ENCODE measurements around the gene AGRN. TPM values are rescaled to one million over a fixed set of nuclear protein-coding genes. Genes with fewer than 3 reads are reported as not detected.

AGRN gene
- total and polyA plus RNA-seq, 7 donors: 2.8 to 54.4 (median 6.4) TPM

DNA sequence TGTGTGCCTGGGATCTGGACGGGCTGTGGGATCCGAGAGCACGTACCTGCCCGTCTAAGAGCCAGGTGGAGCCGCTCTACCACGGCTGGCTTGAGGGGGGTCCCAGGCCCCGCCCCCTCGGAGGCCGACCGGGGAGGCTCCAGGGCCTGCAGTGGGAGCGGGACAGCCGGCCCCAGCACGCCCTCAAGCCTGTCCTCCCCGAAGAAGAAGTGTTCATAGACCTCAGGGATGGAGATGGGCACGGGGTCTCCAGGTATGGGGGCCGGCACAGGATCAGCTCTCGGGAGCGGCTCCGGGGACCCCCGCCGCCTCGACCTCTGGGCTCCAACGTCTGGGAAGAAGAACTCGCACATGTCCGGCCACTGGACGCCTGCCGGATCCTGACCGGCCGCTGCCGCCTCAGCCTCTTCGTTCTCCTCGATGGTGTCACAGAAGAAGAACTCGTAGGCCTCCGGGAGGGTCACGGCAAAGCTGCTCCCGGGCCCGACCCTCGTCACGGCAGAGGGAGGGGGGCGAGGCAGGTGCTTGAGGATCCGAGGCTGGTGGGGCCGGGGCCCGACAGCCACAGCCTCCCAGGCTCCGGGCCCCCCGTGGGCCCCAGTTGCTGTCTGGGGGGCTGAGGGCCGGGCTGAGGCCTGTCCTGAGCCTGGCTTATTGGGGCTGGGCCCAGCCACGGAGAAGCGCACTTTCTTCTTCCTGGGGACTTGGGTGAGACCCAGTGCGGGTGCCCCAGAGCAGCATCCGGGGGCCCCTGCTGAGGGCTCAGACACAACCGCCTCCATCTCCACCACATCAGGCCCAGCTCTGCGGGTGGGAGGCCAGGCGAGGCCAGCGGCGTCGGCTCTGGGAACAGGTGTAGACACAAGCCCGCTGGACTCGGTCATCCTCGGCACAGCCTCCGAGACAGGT, 40.8 kb upstream of the AGRN start:
- Histone ChIP-seq H3K27me3 (peaks cover 7 to 47% (median 24%) of the 10 kb centered on the region in 3 donors), H3K4me1 (peaks cover 0 to 13% (median 10%) of the 10 kb centered on the region in 4 donors), H3K36me3 (no peaks in the 10 kb centered on the region), H3K27ac (no peak overlapping the region), H3K4me3 (no peak overlapping the region), H3K9me3 (no peaks in the 10 kb centered on the region)
- TF ChIP-seq, protein P1, sequence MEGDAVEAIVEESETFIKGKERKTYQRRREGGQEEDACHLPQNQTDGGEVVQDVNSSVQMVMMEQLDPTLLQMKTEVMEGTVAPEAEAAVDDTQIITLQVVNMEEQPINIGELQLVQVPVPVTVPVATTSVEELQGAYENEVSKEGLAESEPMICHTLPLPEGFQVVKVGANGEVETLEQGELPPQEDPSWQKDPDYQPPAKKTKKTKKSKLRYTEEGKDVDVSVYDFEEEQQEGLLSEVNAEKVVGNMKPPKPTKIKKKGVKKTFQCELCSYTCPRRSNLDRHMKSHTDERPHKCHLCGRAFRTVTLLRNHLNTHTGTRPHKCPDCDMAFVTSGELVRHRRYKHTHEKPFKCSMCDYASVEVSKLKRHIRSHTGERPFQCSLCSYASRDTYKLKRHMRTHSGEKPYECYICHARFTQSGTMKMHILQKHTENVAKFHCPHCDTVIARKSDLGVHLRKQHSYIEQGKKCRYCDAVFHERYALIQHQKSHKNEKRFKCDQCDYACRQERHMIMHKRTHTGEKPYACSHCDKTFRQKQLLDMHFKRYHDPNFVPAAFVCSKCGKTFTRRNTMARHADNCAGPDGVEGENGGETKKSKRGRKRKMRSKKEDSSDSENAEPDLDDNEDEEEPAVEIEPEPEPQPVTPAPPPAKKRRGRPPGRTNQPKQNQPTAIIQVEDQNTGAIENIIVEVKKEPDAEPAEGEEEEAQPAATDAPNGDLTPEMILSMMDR (IDR thresholded peaks at IDR 0.05): no peak
- no peak for TF ChIP-seq EP300 (IDR thresholded peaks at IDR 0.05)
- no peak for TF ChIP-seq POLR2A (IDR thresholded peaks at IDR 0.05)
- no peak for TF ChIP-seq POLR2AphosphoS5 (IDR thresholded peaks at IDR 0.05)
- peak; percentile 61 for DNase-seq
- WGBS, 2 donors: 86 to 89% methylated on average over 60 of the region's 60 CpGs
- intact Hi-C loops (cut with DNase I): loop anchor here (5.0 kb wide), 1 partner anchor 77 kb away; no protein-coding TSS in a partner anchor

DNA sequence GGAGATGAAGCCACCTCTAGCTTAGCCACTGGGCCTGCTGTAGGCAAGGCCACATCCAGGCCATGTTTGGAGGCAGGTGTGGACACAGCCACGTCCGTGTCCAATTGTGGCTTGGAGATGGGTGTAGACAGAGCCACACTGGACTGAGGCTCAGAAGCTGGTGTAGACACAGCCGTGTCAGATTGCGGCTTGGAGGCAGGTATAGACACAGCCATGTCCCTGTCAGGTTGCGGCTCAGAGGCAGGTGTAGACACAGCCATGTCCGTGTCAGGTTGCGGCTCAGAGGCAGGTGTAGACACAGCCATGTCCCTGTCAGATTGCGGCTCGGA, 40.2 kb upstream of the AGRN start:
- H3K27me3 ChIP-seq: peaks cover 4 to 47% (median 20%) of the 10 kb centered on the region in 3 donors
- TF ChIP-seq EP300 (IDR thresholded peaks at IDR 0.05) (no peak), POLR2A (IDR thresholded peaks at IDR 0.05) (no peak), POLR2AphosphoS5 (IDR thresholded peaks at IDR 0.05) (no peak)
- TF ChIP-seq, protein P1 (IDR thresholded peaks at IDR 0.05): no peak
- DNase-seq: no peak
- 84 to 93% methylated on average over 9 of the region's 9 CpGs for WGBS, 2 donors
- peaks cover 0 to 16% (median 13%) of the 10 kb centered on the region in 4 donors for H3K4me1 ChIP-seq
- intact Hi-C loops (cut with DNase I): loop anchor here (5.0 kb wide), 1 partner anchor 77 kb away; no protein-coding TSS in a partner anchor
- no peak overlapping the region for H3K4me3 ChIP-seq
- H3K27ac ChIP-seq: no peak overlapping the region
- no peaks in the 10 kb centered on the region for H3K36me3 ChIP-seq
- H3K9me3 ChIP-seq: no peaks in the 10 kb centered on the region

DNA sequence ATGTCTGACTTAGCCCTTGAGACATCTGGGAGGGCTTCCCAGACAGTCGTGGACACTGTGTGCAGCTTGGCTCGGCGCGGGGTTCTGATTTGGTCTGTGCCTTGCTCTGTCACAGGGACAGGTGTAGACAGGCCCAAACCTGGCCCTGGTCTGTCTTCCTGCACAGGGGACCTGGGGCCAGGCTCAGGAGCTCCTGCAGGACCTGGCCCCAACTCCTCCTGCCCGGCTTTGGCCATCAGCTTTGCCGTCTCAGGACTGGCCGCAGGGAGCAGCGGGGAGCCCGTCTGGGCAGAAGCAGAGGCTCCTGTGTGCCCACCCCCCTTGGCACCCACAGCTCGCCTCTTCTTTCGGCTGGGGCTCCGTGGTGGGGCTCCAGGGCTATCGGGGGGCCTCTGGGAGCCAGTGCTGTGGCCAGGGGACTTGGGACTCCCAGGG, 39.8 kb upstream of the AGRN start:
- H3K36me3 ChIP-seq: no peaks in the 10 kb centered on the region
- no peak overlapping the region for H3K27ac ChIP-seq
- DNase-seq: no peak
- H3K4me3 ChIP-seq: no peak overlapping the region
- no peaks in the 10 kb centered on the region for H3K9me3 ChIP-seq
- peaks cover 0 to 16% (median 13%) of the 10 kb centered on the region in 4 donors for H3K4me1 ChIP-seq
- H3K27me3 ChIP-seq: peaks cover 4 to 45% (median 20%) of the 10 kb centered on the region in 3 donors
- TF ChIP-seq EP300 (IDR thresholded peaks at IDR 0.05): no peak
- no peak for TF ChIP-seq POLR2AphosphoS5 (IDR thresholded peaks at IDR 0.05)
- no peak for TF ChIP-seq POLR2A (IDR thresholded peaks at IDR 0.05)
- TF ChIP-seq, protein P1 (IDR thresholded peaks at IDR 0.05): no peak
- WGBS, 2 donors: 71 to 82% methylated on average over 13 of the region's 13 CpGs
- intact Hi-C loops (cut with DNase I): no loop called here

DNA sequence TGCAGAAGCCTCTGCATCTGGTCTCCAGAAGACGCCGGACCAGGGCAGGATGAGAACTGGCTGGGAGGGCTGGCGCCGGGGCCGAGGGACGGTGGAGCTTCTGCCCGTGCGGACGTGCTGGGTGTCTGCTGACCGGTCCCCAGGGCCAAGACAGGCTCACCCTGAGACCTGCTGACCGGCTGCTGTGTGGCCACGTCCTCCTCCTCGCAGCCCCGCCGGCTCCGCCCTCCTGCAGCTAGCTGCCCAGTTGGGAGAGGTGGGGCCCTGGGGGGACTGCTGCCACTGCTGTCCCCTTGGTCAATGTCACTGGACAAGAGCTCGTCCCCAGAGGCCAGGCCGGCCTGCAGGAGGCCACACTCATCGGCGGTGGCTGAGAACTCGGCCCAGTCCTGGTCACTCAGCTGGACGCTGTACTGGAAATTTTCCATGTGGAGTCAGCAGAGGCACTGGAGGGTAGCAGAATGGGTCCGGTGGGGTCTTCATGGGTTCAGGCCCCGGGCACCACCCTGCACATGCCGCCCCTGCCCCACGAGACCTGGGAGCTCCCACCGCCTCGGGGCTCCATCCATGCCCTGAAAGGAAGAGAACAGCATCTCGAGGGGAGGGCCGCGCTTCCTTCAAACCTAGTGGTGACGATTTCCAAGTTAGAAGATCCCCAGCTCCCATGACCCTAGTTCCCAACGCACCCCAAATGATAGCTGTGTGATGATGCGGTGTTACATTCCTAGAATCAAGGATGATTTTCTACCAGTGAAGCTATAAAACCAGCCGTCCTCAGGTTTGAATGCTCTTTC, 39.1 kb upstream of the AGRN start:
- DNase-seq: no peak
- H3K27me3 ChIP-seq: peaks cover 0 to 38% (median 14%) of the 10 kb centered on the region in 3 donors
- no peaks in the 10 kb centered on the region for H3K9me3 ChIP-seq
- H3K27ac ChIP-seq: no peak overlapping the region
- intact Hi-C loops (cut with DNase I): no loop called here
- no peaks in the 10 kb centered on the region for H3K36me3 ChIP-seq
- H3K4me1 ChIP-seq: peaks cover 0 to 12% (median 10%) of the 10 kb centered on the region in 4 donors
- H3K4me3 ChIP-seq: no peak overlapping the region
- TF ChIP-seq EP300 (IDR thresholded peaks at IDR 0.05): no peak
- TF ChIP-seq, protein P1 (IDR thresholded peaks at IDR 0.05): no peak
- TF ChIP-seq POLR2A (IDR thresholded peaks at IDR 0.05): no peak
- WGBS, 2 donors: 58 to 75% methylated on average over 35 of the region's 35 CpGs
